Adrenal gland (tissue), 12 donors: Measurements from ENCODE around the gene RPL10. TPM values are rescaled to one million over a fixed set of nuclear protein-coding genes. Genes with fewer than 3 reads are reported as not detected.

Experiments
- DNase-seq, 7 donors: peaks; one replicate each; pipeline ENCODE4 v3.0.0-alpha.2; 2019 to 2020
- H3K27ac ChIP-seq, 5 donors: fragments of 200-600 bp; sonication (generic) in 4 of 5; 1 replicate in 3 of 5; 2 replicates in 2 of 5; pipeline versions ENCODE4 v1.5.1 to v1.8.0; 2016 to 2020; ENCODE audit warnings: mild to moderate bottlenecking in 1 of 5
- H3K27me3 ChIP-seq: fragments of 200-600 bp; 2 replicates; pipeline ENCODE4 v1.8.0; 2021
- H3K36me3 ChIP-seq, 2 donors: fragments of 200-600 bp; replicated peaks in 1 of 2; 1 replicate in 1 of 2; 2 replicates in 1 of 2; pipeline versions ENCODE4 v1.5.1 to v1.8.0; 2018 to 2022
- H3K4me1 ChIP-seq, 2 donors: fragments of 200-600 bp; replicated peaks in 1 of 2; 1 replicate in 1 of 2; 2 replicates in 1 of 2; pipeline versions ENCODE4 v1.5.1 to v1.8.0; 2018 to 2021
- H3K4me3 ChIP-seq, 4 donors: fragments of 200-600 bp; sonication (generic) in 3 of 4; one replicate each; pipeline ENCODE4 v1.5.1; 2016 to 2018
- H3K9me3 ChIP-seq, 3 donors: fragments of 200-600 bp; sonication (generic) in 1 of 3; replicated peaks in 1 of 3; 1 replicate in 2 of 3; 2 replicates in 1 of 3; pipeline versions ENCODE4 v1.5.1 to v1.8.0; 2016 to 2021
- CTCF ChIP-seq, 6 experiments: fragments of 450-650 bp in 4 of 6; fragments of 200-600 bp in 2 of 6; sonication (generic) in 1 of 6; IDR thresholded peaks; 1 replicate in 5 of 6; 2 replicates in 1 of 6; pipeline versions ENCODE4 v1.5.1 to v1.8.0; 2016 to 2021; ENCODE audit warnings: antibody characterized with exemption in 6 of 6, mild to moderate bottlenecking in 2 of 6, moderate library complexity in 1 of 6
- POLR2A ChIP-seq, 2 donors: fragments of 450-650 bp; IDR thresholded peaks; one replicate each; pipeline ENCODE4 v1.6.1; 2017; ENCODE audit warnings: antibody characterized with exemption in 2 of 2, mild to moderate bottlenecking in 2 of 2, moderate library complexity in 1 of 2
- WGBS, 4 donors: extraction: QIAGEN DNeasy Blood & Tissue Kit in 2 of 4; methylation state at CpG; one replicate each; pipeline versions ENCODE4 v1.1.5 to v1.1.7; 2013 to 2017; 5-methylcytosine and 5-hydroxymethylcytosine counted together
- intact Hi-C, 2 donors: fragments of 100-400 bp; cut with DNase I; formaldehyde crosslinking; loops; one replicate each; pipeline versions ENCODE4 v1.14.1 to v1.15.0; 2022 to 2023
- polyA plus RNA-seq, 3 donors: library from polyadenylated mRNA; stranded (reverse); fragments of 200-250 nt in 2 of 3; fragments of 350-450 nt in 1 of 3; fragmentation: Illumina TruSeq in 1 of 3; extraction: RNeasy Lipid Tissue Mini Kit (QIAGEN cat#74804) in 1 of 3; gene quantifications; one replicate each; pipeline ENCODE4 v1.2.3, GENCODE V29; 2013 to 2014
- total RNA-seq, 9 donors: library from RNA; depleted of rRNA in 4 of 9; stranded (reverse); fragments of >200 nt in 4 of 9; fragments of 120-200 nt in 1 of 9; fragmentation: NEBNext Ultra II Directional in 1 of 9; extraction: Animal tissue kit (Norgen Biotek cat#: 25700) in 1 of 9; gene quantifications; one replicate each; pipeline versions ENCODE4 v1.1.0 to v1.2.4, GENCODE V29; 2013 to 2023
- donor health status: healthy with polysubstance abuse.
- donor health status: Bipolar disorder and iron deficiency.
- donor health status: DM: yes; HTN: yes; CAD: no.
- donor health status: DM: no; HTN: no; CAD: no.
- donor health status: DM: no; HTN: no; CAD: no.
- donor health status: DM: yes; HTN: yes; CAD: no.

Gene RPL10
- total and polyA plus RNA-seq, 12 donors = 626 to 5,287 (median 2,443) TPM

- no peak for DNase-seq
- H3K27me3 ChIP-seq = no peaks in the 10 kb centered on the region
- 72 to 82% (median 76%) methylated on average over 6 to 19 of the region's 19 CpGs for WGBS, 4 donors
- intact Hi-C loops = no loop called here
- no peak overlapping the region for H3K4me3 ChIP-seq
- no peak overlapping the region for H3K27ac ChIP-seq
- TF ChIP-seq POLR2A (IDR thresholded peaks at IDR 0.05) (no peak), CTCF (IDR thresholded peaks at IDR 0.05) (no peak)
- H3K4me1 ChIP-seq = no peaks in the 10 kb centered on the region
- peaks cover 0 to 56% of the 10 kb centered on the region in 2 donors for H3K36me3 ChIP-seq
- no peaks in the 10 kb centered on the region for H3K9me3 ChIP-seq
Measured at GRCh38 chrX:154349359-154349935, 48.7 kb upstream of the RPL10 start.

- intact Hi-C loops = no loop called here
- Histone ChIP-seq H3K36me3 (peaks cover 0 to 62% of the 10 kb centered on the region in 2 donors), H3K27me3 (no peaks in the 10 kb centered on the region), H3K4me1 (no peaks in the 10 kb centered on the region), H3K4me3 (no peak overlapping the region), H3K9me3 (no peaks in the 10 kb centered on the region), H3K27ac (no peak overlapping the region)
- 85 to 100% (median 91%) methylated on average over 1 to 15 of the region's 15 CpGs for WGBS, 4 donors
- TF ChIP-seq CTCF (IDR thresholded peaks at IDR 0.05) = no peak
- no peak for TF ChIP-seq POLR2A (IDR thresholded peaks at IDR 0.05)
- no peak for DNase-seq
Measured at GRCh38 chrX:154349979-154350378, 48.2 kb upstream of the RPL10 start.

GRCh38 chrX:154350429-154351182 lies 47.6 kb upstream of the RPL10 start:
- Histone ChIP-seq H3K36me3 (peaks cover 0 to 66% of the 10 kb centered on the region in 2 donors), H3K27me3 (no peaks in the 10 kb centered on the region), H3K27ac (no peak overlapping the region), H3K4me1 (no peaks in the 10 kb centered on the region), H3K4me3 (no peak overlapping the region), H3K9me3 (no peaks in the 10 kb centered on the region)
- no peak for TF ChIP-seq POLR2A (IDR thresholded peaks at IDR 0.05)
- TF ChIP-seq CTCF (IDR thresholded peaks at IDR 0.05) = no peak
- WGBS, 4 donors = 86 to 93% (median 91%) methylated on average over 8 to 19 of the region's 19 CpGs; no CpG with 5 or more reads in 1 of the 4 donors
- no peak for DNase-seq
- intact Hi-C loops = no loop called here

- no peak overlapping the region for H3K27ac ChIP-seq
- no peak for DNase-seq
- intact Hi-C loops = no loop called here
- no peak for TF ChIP-seq CTCF (IDR thresholded peaks at IDR 0.05)
- TF ChIP-seq POLR2A (IDR thresholded peaks at IDR 0.05) = no peak
- H3K36me3 ChIP-seq = peaks cover 0 to 74% of the 10 kb centered on the region in 2 donors
- no peaks in the 10 kb centered on the region for H3K4me1 ChIP-seq
- 84 to 95% (median 86%) methylated on average over 13 to 30 of the region's 30 CpGs for WGBS, 4 donors
- H3K4me3 ChIP-seq = no peak overlapping the region
- no peaks in the 10 kb centered on the region for H3K9me3 ChIP-seq
- H3K27me3 ChIP-seq = no peaks in the 10 kb centered on the region
Measured at GRCh38 chrX:154351183-154352011, 46.8 kb upstream of the RPL10 start.
